CD4-positive, alpha-beta T cell (primary cell): ENCODE measurements around the gene RAPGEF5. TPM values are rescaled to one million over a fixed set of nuclear protein-coding genes. Genes with fewer than 3 reads are reported as not detected.

Experiments used
- ATAC-seq: fragments of 200-7000 bp; cut with Tn5 transposase; one replicate; pipeline ENCODE4 v1.10.0; 2022; ENCODE audit warnings: mild to moderate bottlenecking; ENCODE audit not compliant: poor library complexity
- CTCF ChIA-PET: fragments of 350-600 bp; sonication (Branson Sonifier 250); formaldehyde crosslinking; loops from one replicate; lab custom pipeline; 2021; ENCODE audit warnings: antibody characterized with exemption, inconsistent platforms; lab: Charles Lee
- POLR2A ChIA-PET: fragments of 350-600 bp; sonication (Branson Sonifier 250); formaldehyde crosslinking; loops from one replicate; lab custom pipeline; 2021; ENCODE audit warnings: antibody characterized with exemption, inconsistent platforms; lab: Charles Lee
- DNase-seq, 14 experiments: peaks; one replicate each; pipeline ENCODE4 v3.0.0-alpha.2; 2013 to 2020; ENCODE audit warnings: mixed read lengths in 2 of 14
- H3K27ac ChIP-seq, 2 donors: one replicate each; pipeline versions ENCODE4 v1.5.1 to v1.7.0; 2013; ENCODE audit warnings: low read length in 2 of 2, low read depth in 1 of 2, mild to moderate bottlenecking in 1 of 2
- H3K27me3 ChIP-seq, 2 experiments: 1 replicate in 1 of 2; 2 replicates in 1 of 2; pipeline versions ENCODE4 v1.6.1 to v1.7.0; 2013; ENCODE audit warnings: low read length in 2 of 2, control low read depth in 1 of 2, mild to moderate bottlenecking in 1 of 2, moderate library complexity in 1 of 2; ENCODE audit not compliant: insufficient read depth in 2 of 2, control insufficient read depth in 1 of 2
- H3K36me3 ChIP-seq: one replicate; pipeline ENCODE4 v1.6.1; 2013; ENCODE audit warnings: low read length, control low read depth; ENCODE audit not compliant: insufficient read depth
- H3K4me1 ChIP-seq: one replicate; pipeline ENCODE4 v1.6.1; 2013; ENCODE audit warnings: low read length, control low read depth; ENCODE audit not compliant: insufficient read depth
- H3K4me3 ChIP-seq: one replicate; pipeline ENCODE4 v1.5.1; 2013; ENCODE audit warnings: mild to moderate bottlenecking, low read length, moderate library complexity
- H3K9me3 ChIP-seq, 2 experiments: 1 replicate in 1 of 2; 2 replicates in 1 of 2; pipeline versions ENCODE4 v1.6.1 to v1.7.0; 2013; ENCODE audit warnings: low read length in 2 of 2, mild to moderate bottlenecking in 2 of 2, control low read depth in 1 of 2, moderate library complexity in 1 of 2; ENCODE audit not compliant: control insufficient read depth in 1 of 2, insufficient read depth in 1 of 2
- H3K27ac Mint-ChIP-seq: one replicate; pipeline ENCODE4 v1.8.0; 2020; ENCODE audit warnings: mixed read lengths
- H3K27me3 Mint-ChIP-seq: one replicate; pipeline ENCODE4 v1.8.0; 2021; ENCODE audit warnings: mixed read lengths
- H3K36me3 Mint-ChIP-seq: one replicate; pipeline ENCODE4 v1.8.0; 2021; ENCODE audit warnings: low read depth, mixed read lengths
- H3K4me1 Mint-ChIP-seq: one replicate; pipeline ENCODE4 v1.8.0; 2021; ENCODE audit warnings: low read depth, mixed read lengths
- H3K4me3 Mint-ChIP-seq: one replicate; pipeline ENCODE4 v1.8.0; 2020; ENCODE audit warnings: mild to moderate bottlenecking, mixed read lengths
- H3K9me3 Mint-ChIP-seq: one replicate; pipeline ENCODE4 v1.8.0; 2020; ENCODE audit warnings: mixed read lengths
- intact Hi-C, 2 experiments: fragments of 100-400 bp; cut with DNase I in 1 of 2; cut with micrococcal nuclease in 1 of 2; formaldehyde crosslinking; loops; one replicate each; pipeline versions ENCODE4 v1.15.1 to v1.9.0; 2023 to 2025; cut with DNase I, micrococcal nuclease
- total RNA-seq, 174 experiments: library from RNA in 2 of 174; stranded (reverse) in 2 of 174; gene quantifications; one replicate each; pipeline ENCODE4 v1.2.3 and lab custom pipeline; 2021 to 2026
- TF ChIP-seq, protein P1 (sequence below): fragments of 200-600 bp; IDR thresholded peaks from one replicate; pipeline ENCODE4 v1.8.0; 2022; ENCODE audit warnings: antibody characterized with exemption, mild to moderate bottlenecking

RAPGEF5 gene
- total RNA-seq, 2 experiments from 2014 or later = 0.17 TPM; not detected in 1

DNA sequence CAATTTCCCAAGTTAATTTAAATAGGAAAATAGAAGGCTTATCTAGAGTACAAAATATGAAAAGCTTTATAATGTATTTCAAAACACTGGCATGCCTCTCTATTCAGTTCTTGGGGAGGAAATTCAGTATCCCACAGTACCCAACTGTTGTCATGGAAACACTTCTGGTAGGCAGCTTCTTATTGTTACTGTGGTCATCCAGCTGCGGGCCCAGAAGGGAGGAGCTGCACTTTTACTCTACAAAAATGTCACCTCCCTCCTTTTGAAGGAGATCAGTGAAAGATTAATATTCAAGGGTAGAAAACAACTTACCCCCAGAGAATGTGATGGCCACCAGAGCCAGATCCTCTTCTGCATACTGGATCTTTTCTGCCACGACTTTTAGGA, 202.8 kb downstream of the RAPGEF5 start:
- H3K27ac ChIP-seq = no peak overlapping the region
- ChIA-PET CTCF (no interaction called here), POLR2A (no interaction called here)
- H3K4me3 ChIP-seq = no peak overlapping the region
- H3K9me3 ChIP-seq = no peaks in the 10 kb centered on the region
- H3K36me3 ChIP-seq = no peaks in the 10 kb centered on the region
- H3K27ac Mint-ChIP-seq = no peak overlapping the region
- H3K36me3 Mint-ChIP-seq = no peaks in the 10 kb centered on the region
- no peak overlapping the region for H3K4me3 Mint-ChIP-seq
- H3K4me1 Mint-ChIP-seq = no peaks in the 10 kb centered on the region
- H3K27me3 Mint-ChIP-seq = peaks cover 11% of the 10 kb centered on the region
- no peaks in the 10 kb centered on the region for H3K4me1 ChIP-seq
- H3K9me3 Mint-ChIP-seq = no peaks in the 10 kb centered on the region
- intact Hi-C loops = no loop called here
- no peaks in the 10 kb centered on the region for H3K27me3 ChIP-seq
- DNase-seq = no peak
- TF ChIP-seq, protein P1, sequence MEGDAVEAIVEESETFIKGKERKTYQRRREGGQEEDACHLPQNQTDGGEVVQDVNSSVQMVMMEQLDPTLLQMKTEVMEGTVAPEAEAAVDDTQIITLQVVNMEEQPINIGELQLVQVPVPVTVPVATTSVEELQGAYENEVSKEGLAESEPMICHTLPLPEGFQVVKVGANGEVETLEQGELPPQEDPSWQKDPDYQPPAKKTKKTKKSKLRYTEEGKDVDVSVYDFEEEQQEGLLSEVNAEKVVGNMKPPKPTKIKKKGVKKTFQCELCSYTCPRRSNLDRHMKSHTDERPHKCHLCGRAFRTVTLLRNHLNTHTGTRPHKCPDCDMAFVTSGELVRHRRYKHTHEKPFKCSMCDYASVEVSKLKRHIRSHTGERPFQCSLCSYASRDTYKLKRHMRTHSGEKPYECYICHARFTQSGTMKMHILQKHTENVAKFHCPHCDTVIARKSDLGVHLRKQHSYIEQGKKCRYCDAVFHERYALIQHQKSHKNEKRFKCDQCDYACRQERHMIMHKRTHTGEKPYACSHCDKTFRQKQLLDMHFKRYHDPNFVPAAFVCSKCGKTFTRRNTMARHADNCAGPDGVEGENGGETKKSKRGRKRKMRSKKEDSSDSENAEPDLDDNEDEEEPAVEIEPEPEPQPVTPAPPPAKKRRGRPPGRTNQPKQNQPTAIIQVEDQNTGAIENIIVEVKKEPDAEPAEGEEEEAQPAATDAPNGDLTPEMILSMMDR = no peak
- no peak for ATAC-seq

DNA sequence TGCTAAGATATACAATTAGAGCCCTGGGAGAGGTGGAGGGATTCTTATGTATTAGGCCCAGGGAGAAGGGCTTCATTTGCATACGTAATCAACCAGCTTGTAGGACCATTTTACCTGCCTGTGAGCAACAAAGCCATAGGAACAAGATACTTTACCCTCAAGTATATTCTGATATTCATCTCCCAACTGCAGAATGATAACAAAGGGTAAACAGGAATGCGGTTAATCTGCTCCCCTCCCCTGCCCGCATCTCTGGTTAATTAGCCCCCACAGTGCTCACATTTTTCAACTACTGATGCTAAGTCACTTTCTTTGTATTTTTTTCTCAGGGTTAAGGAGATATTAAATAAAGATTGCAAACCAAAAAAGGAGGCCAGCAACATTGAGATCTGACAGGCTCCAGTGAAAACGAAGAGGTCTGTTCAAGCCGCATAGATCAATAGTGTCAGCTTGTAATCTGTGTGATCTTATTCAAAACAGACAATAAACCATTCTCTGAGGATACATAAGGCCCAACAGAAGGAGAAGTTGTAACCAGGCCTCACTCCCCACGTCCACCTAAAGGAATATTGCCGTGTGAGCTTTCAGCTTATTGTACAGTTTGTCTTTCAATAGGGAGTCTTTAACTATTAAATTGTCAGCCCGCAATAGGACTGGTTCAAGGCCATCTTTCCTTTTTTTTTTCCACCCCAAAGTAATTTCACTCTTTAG, 203.4 kb downstream of the RAPGEF5 start:
- ChIA-PET CTCF (no interaction called here), POLR2A (no interaction called here)
- intact Hi-C loops = no loop called here
- H3K36me3 Mint-ChIP-seq = no peaks in the 10 kb centered on the region
- DNase-seq (no peak), ATAC-seq (no peak)
- H3K27ac ChIP-seq = no peak overlapping the region
- no peak overlapping the region for H3K4me3 ChIP-seq
- no peaks in the 10 kb centered on the region for H3K9me3 Mint-ChIP-seq
- no peaks in the 10 kb centered on the region for H3K4me1 ChIP-seq
- H3K9me3 ChIP-seq = no peaks in the 10 kb centered on the region
- no peak overlapping the region for H3K27ac Mint-ChIP-seq
- H3K4me3 Mint-ChIP-seq = no peak overlapping the region
- no peaks in the 10 kb centered on the region for H3K36me3 ChIP-seq
- H3K27me3 Mint-ChIP-seq = peaks cover 11% of the 10 kb centered on the region
- H3K4me1 Mint-ChIP-seq = no peaks in the 10 kb centered on the region
- TF ChIP-seq, protein P1 = no peak
- H3K27me3 ChIP-seq = no peaks in the 10 kb centered on the region

DNA sequence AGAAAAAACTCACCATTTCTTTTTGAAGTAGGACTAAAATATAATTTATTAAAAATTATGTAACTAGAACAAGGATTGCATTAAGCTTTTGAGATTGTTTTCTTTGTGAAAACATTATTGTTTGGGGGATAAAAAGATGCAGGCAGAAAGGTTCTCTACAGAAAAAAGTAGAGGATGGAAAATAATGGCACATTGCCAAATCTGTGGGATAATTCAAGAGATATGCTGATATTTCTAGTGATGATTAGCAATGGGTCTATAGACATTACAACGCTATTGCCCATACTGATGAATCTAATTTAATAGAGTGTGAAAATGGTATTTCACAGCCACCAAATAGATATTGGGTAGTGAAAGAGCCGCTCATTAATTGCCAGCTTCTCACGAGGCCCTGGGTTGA, 204.3 kb downstream of the RAPGEF5 start:
- Histone ChIP-seq H3K36me3 (no peaks in the 10 kb centered on the region), H3K27ac (no peak overlapping the region), H3K4me3 (no peak overlapping the region), H3K4me1 (no peaks in the 10 kb centered on the region), H3K27me3 (no peaks in the 10 kb centered on the region), H3K9me3 (no peaks in the 10 kb centered on the region)
- ChIA-PET CTCF (no interaction called here), POLR2A (no interaction called here)
- Mint-ChIP-seq H3K27ac (no peak overlapping the region), H3K9me3 (no peaks in the 10 kb centered on the region), H3K27me3 (peaks cover 6% of the 10 kb centered on the region), H3K4me1 (no peaks in the 10 kb centered on the region), H3K4me3 (no peak overlapping the region), H3K36me3 (no peaks in the 10 kb centered on the region)
- ATAC-seq = no peak
- no peak for DNase-seq
- TF ChIP-seq, protein P1 = no peak
- intact Hi-C loops = no loop called here
